Activated T-cell treated with anti-CD3 and anti-CD28 coated beads for 4 hours (primary cell): ENCODE results near the gene ITPR3.

Experiments used
- DNase-seq: peaks from one replicate; pipeline ENCODE4 v3.0.0-alpha.2; 2020

ITPR3 gene

GRCh38 chr6:33640361-33640760 is 19.2 kb downstream of the ITPR3 start:
- DNase-seq, result no peak

GRCh38 chr6:33641144-33641543 is 20.0 kb downstream of the ITPR3 start:
- no peak for DNase-seq

GRCh38 chr6:33641602-33642001 is 20.5 kb downstream of the ITPR3 start:
- DNase-seq, result no peak

DNA sequence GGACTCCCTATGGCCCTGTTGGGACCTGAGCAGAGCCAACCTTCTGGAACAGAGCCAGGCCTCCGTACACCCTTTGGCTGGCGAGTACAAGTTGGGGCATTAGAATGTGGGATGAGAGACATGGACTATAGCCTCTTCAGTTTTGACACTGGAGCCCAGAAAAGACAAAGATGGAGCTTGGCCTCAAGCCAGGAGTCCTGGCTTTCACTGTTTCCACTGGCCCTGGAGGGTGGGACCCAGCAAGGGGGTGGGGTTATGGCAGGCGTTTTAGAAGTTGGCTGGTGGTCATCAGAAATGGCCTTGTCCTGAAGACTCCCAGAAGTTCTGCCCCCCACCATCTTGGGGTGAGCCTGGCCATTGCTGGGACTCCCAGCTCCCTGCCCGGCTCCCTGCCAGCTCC is 21.8 kb downstream of the ITPR3 start:
- no peak for DNase-seq

DNA sequence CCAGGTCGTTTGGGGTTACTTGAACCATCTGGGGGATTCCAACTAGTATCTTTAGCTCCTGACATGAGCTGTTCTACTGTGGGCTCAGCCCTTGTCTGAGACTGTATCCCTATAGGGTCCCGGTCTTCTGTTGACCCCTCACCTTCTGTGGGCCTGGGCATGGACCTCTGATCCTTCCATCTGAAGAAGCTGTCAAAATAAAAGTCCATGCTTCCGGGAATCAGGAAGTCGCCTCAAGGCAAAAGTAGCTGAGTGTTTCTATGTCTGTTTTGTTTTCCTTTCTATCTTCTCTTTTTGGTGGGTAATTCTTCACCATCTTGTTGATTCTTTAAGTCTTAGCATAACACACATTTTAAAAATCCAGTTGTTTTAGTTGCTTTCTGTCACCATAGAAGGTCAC is 30.3 kb downstream of the ITPR3 start:
- DNase-seq, result no peak

DNA sequence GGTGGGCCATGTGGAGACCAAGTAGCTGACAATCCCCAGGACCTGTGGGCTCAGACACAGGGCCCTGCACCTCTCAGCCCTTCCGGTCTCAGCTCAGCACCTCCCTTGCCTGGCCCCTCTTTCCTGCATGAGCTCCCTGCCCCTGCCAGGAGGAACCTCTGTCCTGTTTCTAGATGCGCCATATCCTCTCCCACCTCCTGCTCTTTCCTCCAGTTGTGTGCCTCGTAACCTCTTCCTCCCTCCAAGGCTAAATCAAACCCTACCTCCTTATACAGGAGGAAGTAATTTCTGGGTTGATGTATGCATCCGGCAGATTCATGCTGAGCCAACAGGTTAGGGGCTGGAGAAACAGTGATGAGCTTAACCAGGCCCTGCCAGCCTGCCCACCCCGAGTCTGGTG is 30.9 kb downstream of the ITPR3 start:
- no peak for DNase-seq

- DNase-seq, result no peak
Measured at GRCh38 chr6:33654831-33655554, 33.9 kb downstream of the ITPR3 start.

GRCh38 chr6:33656844-33657243 is 35.7 kb downstream of the ITPR3 start:
- no peak for DNase-seq

DNA sequence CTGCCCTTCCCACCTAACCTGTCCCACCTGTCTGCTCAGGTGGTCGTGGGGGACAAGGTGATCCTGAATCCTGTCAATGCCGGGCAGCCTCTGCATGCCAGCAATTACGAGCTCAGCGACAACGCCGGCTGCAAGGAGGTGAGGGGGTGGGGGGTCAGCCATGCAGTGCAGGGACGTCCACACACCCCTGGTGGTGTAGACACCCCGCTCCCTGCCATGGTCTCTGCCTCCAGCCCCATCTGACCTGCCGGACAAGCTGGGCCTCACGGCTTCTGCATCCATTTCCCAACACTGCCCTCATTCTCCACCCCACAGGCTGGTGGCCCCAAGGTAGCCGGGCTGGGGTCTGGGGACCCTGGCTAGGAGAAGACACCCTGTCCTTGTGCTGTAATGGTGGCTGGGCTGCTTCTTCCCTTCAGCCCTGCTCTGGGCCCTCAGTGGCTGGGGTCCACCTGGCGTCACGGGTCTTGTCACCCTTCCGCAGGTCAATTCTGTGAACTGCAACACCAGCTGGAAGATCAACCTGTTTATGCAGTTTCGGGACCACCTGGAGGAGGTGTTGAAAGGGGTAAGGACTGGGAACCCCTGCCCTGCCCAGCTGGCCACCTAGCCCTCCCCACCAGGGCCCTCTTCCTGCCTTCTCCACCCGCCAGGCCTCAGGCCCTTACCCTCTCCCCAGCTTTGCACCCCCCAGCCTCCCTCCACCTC is 38.0 kb downstream of the ITPR3 start:
- DNase-seq, result no peak

DNA sequence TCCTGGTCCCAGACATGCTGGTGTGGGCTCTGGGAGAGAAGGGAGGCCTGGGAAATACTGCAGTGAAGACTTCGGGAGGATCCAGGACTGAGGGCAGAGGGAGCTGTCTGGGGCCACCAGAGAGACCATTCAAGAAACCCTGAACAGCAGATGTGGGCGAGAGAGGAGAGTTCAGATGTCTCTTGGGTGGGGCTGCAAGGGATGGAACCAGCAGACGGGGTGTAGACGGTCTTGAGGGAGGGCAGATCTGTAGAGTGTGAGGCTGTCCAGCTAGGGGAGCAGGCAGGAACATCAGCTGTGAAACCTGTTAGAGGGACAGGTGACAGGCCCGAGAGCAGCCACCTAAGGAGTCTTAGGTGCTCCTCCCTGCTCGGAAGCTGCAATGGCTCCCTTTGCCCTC is 38.9 kb downstream of the ITPR3 start:
- DNase-seq, result no peak

- DNase-seq, result no peak
Measured at GRCh38 chr6:33661106-33661838, 40.1 kb downstream of the ITPR3 start.

GRCh38 chr6:33662318-33662717 is 41.2 kb downstream of the ITPR3 start:
- no peak for DNase-seq

DNA sequence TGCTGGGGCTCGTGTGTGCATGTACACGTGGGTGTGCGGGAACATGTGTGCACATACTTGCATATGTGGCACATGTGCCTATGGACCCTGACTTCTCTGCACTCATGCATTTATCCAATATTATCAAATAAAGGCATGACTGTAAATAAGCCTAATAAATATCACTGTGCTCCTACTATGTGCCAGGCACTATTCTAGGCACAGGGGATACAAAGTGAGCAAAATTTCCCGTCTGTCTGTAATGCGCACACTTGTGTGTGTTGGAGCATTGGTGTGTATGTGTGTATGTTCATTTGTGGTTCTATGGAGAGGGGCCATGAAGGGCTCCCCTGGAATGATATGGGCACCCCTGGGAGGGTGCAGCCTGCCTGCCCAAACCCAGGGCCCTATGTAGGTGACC is 41.9 kb downstream of the ITPR3 start:
- DNase-seq, result no peak

- DNase-seq, result no peak
Measured at GRCh38 chr6:33663727-33664449, 42.8 kb downstream of the ITPR3 start.

GRCh38 chr6:33664506-33665057 is 43.5 kb downstream of the ITPR3 start:
- no peak for DNase-seq

- DNase-seq, result no peak
Measured at GRCh38 chr6:33665957-33666356, 44.8 kb downstream of the ITPR3 start.

GRCh38 chr6:33667072-33667471 is 46.0 kb downstream of the ITPR3 start:
- no peak for DNase-seq

DNA sequence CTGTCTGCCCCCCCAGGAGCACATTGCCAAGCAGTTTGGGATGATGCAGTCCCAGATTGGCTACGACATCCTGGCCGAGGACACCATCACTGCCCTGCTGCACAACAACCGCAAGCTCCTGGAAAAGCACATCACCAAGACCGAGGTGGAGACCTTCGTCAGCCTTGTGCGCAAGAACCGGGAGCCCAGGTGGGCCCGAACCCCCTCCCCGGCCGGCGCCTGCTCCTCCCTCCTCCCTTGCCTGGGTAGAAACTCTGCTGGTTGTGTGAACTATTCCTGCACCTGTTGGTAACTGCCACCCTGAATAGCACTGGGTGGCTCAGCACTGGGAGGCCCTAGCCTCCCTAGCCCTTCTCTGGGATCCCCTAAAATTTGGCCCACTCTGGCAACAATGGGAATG is 46.7 kb downstream of the ITPR3 start:
- no peak for DNase-seq

DNA sequence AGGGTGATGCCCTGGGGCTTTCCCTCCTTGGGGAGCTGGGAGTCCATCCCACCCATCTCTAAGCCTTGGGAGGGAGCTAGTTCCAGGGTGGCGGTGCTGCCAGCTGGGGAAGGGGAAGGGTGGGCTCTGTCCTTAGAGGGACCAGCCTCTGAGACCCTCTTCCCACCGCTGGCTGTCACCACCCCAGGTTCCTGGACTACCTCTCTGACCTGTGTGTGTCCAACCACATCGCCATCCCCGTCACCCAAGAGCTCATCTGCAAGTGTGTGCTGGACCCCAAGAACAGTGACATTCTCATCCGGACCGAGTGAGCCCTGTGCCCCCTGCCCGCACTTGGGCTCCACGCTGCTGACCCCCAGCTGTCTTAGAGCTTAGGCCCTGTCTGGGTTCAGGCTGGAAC is 47.2 kb downstream of the ITPR3 start:
- no peak for DNase-seq

GRCh38 chr6:33668914-33669313 is 47.8 kb downstream of the ITPR3 start:
- peak; percentile 32 for DNase-seq

- DNase-seq, result no peak
Measured at GRCh38 chr6:33670086-33670660, 49.1 kb downstream of the ITPR3 start.

GRCh38 chr6:33670971-33671743 is 50.0 kb downstream of the ITPR3 start:
- no peak for DNase-seq
